Mucosa of descending colon (tissue), 3 donors: ENCODE results near the gene C1QL4. TPM values are rescaled to one million over a fixed set of nuclear protein-coding genes. Genes with fewer than 3 reads are reported as not detected.

ENCODE experiments used
- ATAC-seq: fragments of 200-7000 bp; cut with Tn5 transposase; one replicate; pipeline ENCODE4 v1.9.1; 2020; ENCODE audit warnings: mild to moderate bottlenecking, moderate library complexity
- DNase-seq, 3 donors: peaks; one replicate each; pipeline ENCODE4 v3.0.0-alpha.2; 2020
- H3K36me3 ChIP-seq: fragments of 200-600 bp; one replicate; pipeline ENCODE4 v1.8.0; 2021; ENCODE audit warnings: low read depth, mild to moderate bottlenecking
- H3K4me1 ChIP-seq: fragments of 200-600 bp; one replicate; pipeline ENCODE4 v1.8.0; 2021; ENCODE audit warnings: low read depth, mild to moderate bottlenecking
- H3K4me3 ChIP-seq: fragments of 200-600 bp; one replicate; pipeline ENCODE4 v1.8.0; 2021; ENCODE audit warnings: mild to moderate bottlenecking
- H3K9me3 ChIP-seq: fragments of 200-600 bp; one replicate; pipeline ENCODE4 v1.8.0; 2021; ENCODE audit warnings: mild to moderate bottlenecking
- CTCF ChIP-seq: fragments of 200-600 bp; IDR thresholded peaks from one replicate; pipeline ENCODE4 v1.8.0; 2022; ENCODE audit warnings: antibody characterized with exemption, mild to moderate bottlenecking
- intact Hi-C, 2 donors: fragments of 100-400 bp; cut with DNase I in 1 of 2; cut with micrococcal nuclease in 1 of 2; formaldehyde crosslinking; loops; one replicate each; pipeline versions ENCODE4 v1.11.0 to v1.11.1; 2022; cut with DNase I, micrococcal nuclease
- total RNA-seq, 3 donors: library from RNA; stranded (reverse); fragmentation: NEBNext Ultra II Directional in 2 of 3; extraction: Animal tissue kit (Norgen Biotek cat#: 25700) in 2 of 3; gene quantifications; one replicate each; pipeline versions ENCODE4 v1.2.1 to v1.2.4, GENCODE V29; 2021 to 2023
- donor health status: DM: no; HTN: no; CAD: no; lungs with moderate emphysema.
- donor health status: DM: no; HTN: no; CAD: no.
- donor health status: DM: no; HTN: yes; CAD: no.

Gene C1QL4
- total RNA-seq, 3 donors from 2014 or later = not detected

GRCh38 chr12:49342914-49343731 lies 6.1 kb upstream of the C1QL4 start:
- DNase-seq (no peak), ATAC-seq (no peak)
- H3K4me3 ChIP-seq = no peak overlapping the region
- no peak for TF ChIP-seq CTCF
- intact Hi-C loops = loop anchor here in 1 of 2 donors (10.0 kb wide), 1 partner anchor 58 kb away; no protein-coding TSS in a partner anchor
- H3K36me3 ChIP-seq = no peaks in the 10 kb centered on the region
- H3K4me1 ChIP-seq = peaks cover 55% of the 10 kb centered on the region
- H3K9me3 ChIP-seq = no peaks in the 10 kb centered on the region

- intact Hi-C loops = loop anchor here in 1 of 2 donors (10.0 kb wide), 1 partner anchor 57 kb away; no protein-coding TSS in a partner anchor
- Histone ChIP-seq H3K4me1 (peaks cover 47% of the 10 kb centered on the region), H3K4me3 (no peak overlapping the region), H3K9me3 (no peaks in the 10 kb centered on the region), H3K36me3 (no peaks in the 10 kb centered on the region)
- ATAC-seq = peak; percentile 80
- TF ChIP-seq CTCF = peak; percentile 84
- peak; percentile 83 to 88 (median 86) for DNase-seq
Measured at GRCh38 chr12:49342066-49342913, 5.3 kb upstream of the C1QL4 start.

- intact Hi-C loops = loop anchor here in 1 of 2 donors (10.0 kb wide), 1 partner anchor 57 kb away; no protein-coding TSS in a partner anchor
- no peaks in the 10 kb centered on the region for H3K9me3 ChIP-seq
- TF ChIP-seq CTCF = no peak
- H3K4me3 ChIP-seq = no peak overlapping the region
- no peak for DNase-seq
- no peaks in the 10 kb centered on the region for H3K36me3 ChIP-seq
- H3K4me1 ChIP-seq = peaks cover 44% of the 10 kb centered on the region
- ATAC-seq = no peak
Measured at GRCh38 chr12:49341777-49342065, 4.7 kb upstream of the C1QL4 start.

- H3K4me3 ChIP-seq = no peak overlapping the region
- H3K9me3 ChIP-seq = no peaks in the 10 kb centered on the region
- no peak for TF ChIP-seq CTCF
- peaks cover 43% of the 10 kb centered on the region for H3K4me1 ChIP-seq
- intact Hi-C loops = loop anchor here in 1 of 2 donors (10.0 kb wide), 1 partner anchor 56 kb away; no protein-coding TSS in a partner anchor
- no peaks in the 10 kb centered on the region for H3K36me3 ChIP-seq
- ATAC-seq (no peak), DNase-seq (no peak)
Measured at GRCh38 chr12:49340971-49341776, 4.2 kb upstream of the C1QL4 start.
